Measurements from ENCODE around the gene SIX5.

DNA sequence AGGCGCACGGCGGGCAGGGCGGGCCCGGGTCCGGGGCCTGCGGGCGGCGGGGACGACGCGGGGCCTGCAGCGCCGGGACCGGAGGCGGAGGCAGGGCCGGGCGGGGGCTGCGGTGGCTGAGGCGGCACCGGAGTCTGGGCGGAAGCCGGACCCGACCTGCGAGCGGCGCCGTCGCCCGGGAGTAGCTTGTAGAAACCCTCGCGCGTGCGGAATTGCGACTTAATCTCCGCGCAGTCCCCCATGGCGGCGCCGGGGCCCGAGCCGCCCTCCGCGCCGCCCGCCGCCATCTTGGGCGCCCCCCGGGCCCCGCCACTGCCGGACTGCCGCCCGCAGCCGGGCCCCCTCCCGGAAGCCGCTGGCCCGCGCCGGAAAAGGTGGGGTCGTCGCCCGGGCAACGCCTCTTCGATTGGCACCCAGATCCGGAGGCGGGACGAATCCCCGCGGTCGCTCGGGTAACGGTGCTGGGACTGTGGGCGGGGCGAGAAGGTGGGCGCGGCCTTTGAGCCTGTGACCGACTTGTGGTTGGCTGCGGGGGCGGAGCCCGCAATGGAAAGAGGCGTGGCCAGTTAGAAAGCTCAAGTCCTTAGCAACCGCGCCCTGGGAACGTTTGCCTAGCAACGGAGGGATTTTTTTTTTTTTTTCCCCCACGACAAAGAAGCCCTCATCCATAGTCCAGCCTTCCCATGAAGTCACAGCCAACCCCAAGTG is 23.6 kb upstream of the SIX5 start, which contains the start of gene DMWD:
- TF ChIP-seq, protein P1, sequence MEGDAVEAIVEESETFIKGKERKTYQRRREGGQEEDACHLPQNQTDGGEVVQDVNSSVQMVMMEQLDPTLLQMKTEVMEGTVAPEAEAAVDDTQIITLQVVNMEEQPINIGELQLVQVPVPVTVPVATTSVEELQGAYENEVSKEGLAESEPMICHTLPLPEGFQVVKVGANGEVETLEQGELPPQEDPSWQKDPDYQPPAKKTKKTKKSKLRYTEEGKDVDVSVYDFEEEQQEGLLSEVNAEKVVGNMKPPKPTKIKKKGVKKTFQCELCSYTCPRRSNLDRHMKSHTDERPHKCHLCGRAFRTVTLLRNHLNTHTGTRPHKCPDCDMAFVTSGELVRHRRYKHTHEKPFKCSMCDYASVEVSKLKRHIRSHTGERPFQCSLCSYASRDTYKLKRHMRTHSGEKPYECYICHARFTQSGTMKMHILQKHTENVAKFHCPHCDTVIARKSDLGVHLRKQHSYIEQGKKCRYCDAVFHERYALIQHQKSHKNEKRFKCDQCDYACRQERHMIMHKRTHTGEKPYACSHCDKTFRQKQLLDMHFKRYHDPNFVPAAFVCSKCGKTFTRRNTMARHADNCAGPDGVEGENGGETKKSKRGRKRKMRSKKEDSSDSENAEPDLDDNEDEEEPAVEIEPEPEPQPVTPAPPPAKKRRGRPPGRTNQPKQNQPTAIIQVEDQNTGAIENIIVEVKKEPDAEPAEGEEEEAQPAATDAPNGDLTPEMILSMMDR (IDR thresholded peaks at IDR 0.05), result no peak
- no peak for TF ChIP-seq EP300 (IDR thresholded peaks at IDR 0.05)
- TF ChIP-seq POLR2A (IDR thresholded peaks at IDR 0.05), result peak in 1 of 2 donors; percentile 18
- TF ChIP-seq POLR2AphosphoS5 (IDR thresholded peaks at IDR 0.05), result peak in 1 of 3 donors; percentile 79

Data from suprapubic skin (tissue), 4 donors.